ENCODE results near the gene DAAM2.

- TF ChIP-seq CTCF (conservative IDR thresholded peaks at IDR 0.05; ENCODE audit: low read length) (no peak), EZH2phosphoT487 (IDR thresholded peaks at IDR 0.05; ENCODE audit: borderline replicate concordance) (no peak)
These were observed 132.1 kb downstream of the DAAM2 start for GRCh38 chr6:39924283-39924682.

Data from Loucy (cell line).